Breast epithelium (tissue), 4 donors: ENCODE results near the gene MICAL2. TPM values are rescaled to one million over a fixed set of nuclear protein-coding genes. Genes with fewer than 3 reads are reported as not detected.

Source experiments
- DNase-seq, 2 donors: peaks; one replicate each; pipeline ENCODE4 v3.0.0-alpha.2; 2019; ENCODE audit warnings: low spot score in 2 of 2
- H3K27ac ChIP-seq, 2 donors: fragments of 200-600 bp; sonication (generic) in 1 of 2; one replicate each; pipeline ENCODE4 v1.5.1; 2016 to 2019; ENCODE audit warnings: mild to moderate bottlenecking in 1 of 2
- H3K27me3 ChIP-seq, 2 donors: fragments of 200-600 bp; sonication (generic) in 1 of 2; one replicate each; pipeline versions ENCODE4 v1.5.1 to v1.6.0; 2017 to 2019; ENCODE audit warnings: control low read depth in 1 of 2, mild to moderate bottlenecking in 1 of 2
- H3K36me3 ChIP-seq: fragments of 200-600 bp; one replicate; pipeline ENCODE4 v1.5.1; 2019
- H3K4me1 ChIP-seq, 2 donors: fragments of 200-600 bp; sonication (generic); one replicate each; pipeline ENCODE4 v1.5.1; 2016 to 2019; ENCODE audit warnings: control low read depth in 1 of 2
- H3K4me3 ChIP-seq, 3 donors: fragments of 200-600 bp; sonication (generic); 1 replicate in 2 of 3; 2 replicates in 1 of 3; pipeline ENCODE4 v1.5.1; 2016 to 2019; ENCODE audit warnings: mild to moderate bottlenecking in 3 of 3, moderate library complexity in 2 of 3
- H3K9me3 ChIP-seq, 2 donors: fragments of 200-600 bp; sonication (generic) in 1 of 2; one replicate each; pipeline ENCODE4 v1.5.1; 2016 to 2019; ENCODE audit warnings: control low read depth in 1 of 2
- POLR2A ChIP-seq: fragments of 450-650 bp; IDR thresholded peaks from one replicate; pipeline ENCODE4 v1.6.1; 2016; ENCODE audit warnings: antibody characterized with exemption, mild to moderate bottlenecking, moderate library complexity
- POLR2AphosphoS5 ChIP-seq, 3 donors: sonication (generic); formaldehyde crosslinking; IDR thresholded peaks; one replicate each; pipeline ENCODE4 v1.6.1; 2017; ENCODE audit warnings: antibody characterized with exemption in 3 of 3
- intact Hi-C: fragments of 100-400 bp; cut with DNase I; formaldehyde crosslinking; loops from one replicate; pipeline ENCODE4 v1.15.1; 2023; ENCODE audit warnings: low total_unique reads
- total RNA-seq, 3 donors: library from RNA; depleted of rRNA; stranded (reverse); fragments of >200 nt; gene quantifications; one replicate each; pipeline ENCODE4 v1.1.0, GENCODE V29; 2016
- TF ChIP-seq, protein P1 (sequence below), 3 donors: fragments of 450-650 bp; IDR thresholded peaks; one replicate each; pipeline ENCODE4 v1.5.1; 2016 to 2017; ENCODE audit warnings: antibody characterized with exemption in 3 of 3, mild to moderate bottlenecking in 3 of 3, moderate library complexity in 3 of 3

Gene MICAL2
- total RNA-seq, 3 donors from 2014 or later = 30.9 to 52.4 (median 38.6) TPM

DNA sequence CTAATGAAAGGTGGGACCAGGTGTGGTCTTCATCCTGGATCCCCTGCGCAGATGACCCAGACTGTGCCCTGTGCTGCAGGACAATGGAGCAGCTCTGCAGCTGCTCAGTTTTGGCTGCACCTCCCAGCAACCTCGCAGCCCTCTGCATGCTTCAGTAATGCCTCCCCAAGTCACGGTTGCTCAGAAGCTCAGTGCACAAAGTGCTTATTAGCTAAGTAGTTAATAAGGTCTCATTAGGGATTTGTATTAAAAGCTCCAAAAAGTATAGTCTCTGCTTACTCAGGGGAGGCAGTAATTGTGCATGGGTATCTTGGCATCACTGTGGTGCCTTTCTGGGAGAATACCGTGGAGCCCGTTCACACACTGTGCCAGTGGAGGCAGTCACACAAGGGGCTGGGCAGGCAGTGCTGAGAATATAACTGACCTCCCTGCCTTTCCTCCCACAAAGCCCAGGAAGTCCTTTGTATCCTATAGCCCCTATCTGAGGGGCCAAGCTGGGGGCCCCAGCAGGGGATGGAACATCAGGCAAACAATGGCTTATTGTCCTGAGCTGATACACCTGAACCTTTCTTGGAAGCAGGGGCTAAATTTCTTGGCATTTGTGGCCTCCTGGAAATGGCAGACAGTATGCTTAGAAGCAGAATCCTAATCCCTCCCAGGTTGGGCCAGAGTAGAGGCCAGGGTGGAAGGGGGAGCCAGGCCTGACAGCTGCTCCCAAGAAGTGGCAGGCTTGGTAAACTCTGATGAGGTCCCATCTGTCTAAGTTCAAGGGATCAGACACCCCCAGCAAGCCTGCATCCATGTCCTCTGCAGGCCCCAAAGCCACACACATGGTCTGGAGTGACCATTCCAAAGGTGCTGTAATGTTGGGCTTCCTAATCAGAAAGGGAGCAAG is 141.5 kb downstream of the MICAL2 start:
- no peak overlapping the region for H3K27ac ChIP-seq
- no peak overlapping the region for H3K4me3 ChIP-seq
- TF ChIP-seq POLR2A (no peak), POLR2AphosphoS5 (IDR thresholded peaks at IDR 0.05) (no peak)
- TF ChIP-seq, protein P1, sequence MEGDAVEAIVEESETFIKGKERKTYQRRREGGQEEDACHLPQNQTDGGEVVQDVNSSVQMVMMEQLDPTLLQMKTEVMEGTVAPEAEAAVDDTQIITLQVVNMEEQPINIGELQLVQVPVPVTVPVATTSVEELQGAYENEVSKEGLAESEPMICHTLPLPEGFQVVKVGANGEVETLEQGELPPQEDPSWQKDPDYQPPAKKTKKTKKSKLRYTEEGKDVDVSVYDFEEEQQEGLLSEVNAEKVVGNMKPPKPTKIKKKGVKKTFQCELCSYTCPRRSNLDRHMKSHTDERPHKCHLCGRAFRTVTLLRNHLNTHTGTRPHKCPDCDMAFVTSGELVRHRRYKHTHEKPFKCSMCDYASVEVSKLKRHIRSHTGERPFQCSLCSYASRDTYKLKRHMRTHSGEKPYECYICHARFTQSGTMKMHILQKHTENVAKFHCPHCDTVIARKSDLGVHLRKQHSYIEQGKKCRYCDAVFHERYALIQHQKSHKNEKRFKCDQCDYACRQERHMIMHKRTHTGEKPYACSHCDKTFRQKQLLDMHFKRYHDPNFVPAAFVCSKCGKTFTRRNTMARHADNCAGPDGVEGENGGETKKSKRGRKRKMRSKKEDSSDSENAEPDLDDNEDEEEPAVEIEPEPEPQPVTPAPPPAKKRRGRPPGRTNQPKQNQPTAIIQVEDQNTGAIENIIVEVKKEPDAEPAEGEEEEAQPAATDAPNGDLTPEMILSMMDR (IDR thresholded peaks at IDR 0.05) = no peak
- intact Hi-C loops = no loop called here
- no peaks in the 10 kb centered on the region for H3K9me3 ChIP-seq
- H3K36me3 ChIP-seq = no peaks in the 10 kb centered on the region
- H3K4me1 ChIP-seq = peaks cover 0 to 12% of the 10 kb centered on the region in 2 donors
- DNase-seq = no peak
- H3K27me3 ChIP-seq = no peaks in the 10 kb centered on the region

DNA sequence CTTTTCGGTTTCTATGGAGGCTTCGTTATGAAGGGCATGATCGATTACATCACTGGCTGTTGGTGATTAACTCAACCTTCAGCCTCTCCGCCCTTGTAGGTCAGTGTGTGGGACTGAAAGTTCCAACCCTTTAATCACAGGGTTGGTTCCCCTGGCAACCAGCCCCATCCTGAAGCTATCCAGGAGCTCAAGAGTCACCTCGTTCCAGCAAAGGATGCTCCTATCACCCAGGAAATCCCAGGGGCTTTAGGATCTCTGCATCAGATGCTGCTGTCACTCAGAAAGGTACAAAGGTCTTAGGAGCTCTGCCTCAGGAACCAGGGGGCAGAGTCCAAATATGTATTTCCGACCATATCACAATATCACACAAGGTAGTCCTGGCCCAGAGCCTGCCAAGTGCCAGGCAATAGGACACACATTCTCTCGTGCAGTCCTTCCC is 143.5 kb downstream of the MICAL2 start:
- H3K4me1 ChIP-seq = peaks cover 0 to 4% of the 10 kb centered on the region in 2 donors
- intact Hi-C loops = no loop called here

DNA sequence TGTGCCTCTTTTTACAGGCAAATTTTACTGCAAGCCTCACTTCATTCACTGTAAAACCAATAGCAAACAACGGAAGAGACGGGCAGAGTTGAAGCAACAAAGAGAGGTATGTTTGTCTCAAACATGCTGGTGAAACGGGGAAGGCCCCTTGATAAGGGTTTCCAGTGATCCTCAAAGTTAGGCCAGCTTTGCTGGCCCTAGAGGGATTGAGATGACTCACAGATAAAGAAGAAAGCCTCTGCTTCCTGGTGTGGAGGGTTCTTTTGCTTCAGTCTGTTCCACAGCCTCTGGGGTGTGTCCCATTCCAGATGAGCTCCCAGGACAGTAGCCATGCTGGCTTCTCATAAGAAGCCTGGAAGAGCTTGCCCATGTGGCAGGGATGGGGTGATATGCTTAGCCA is 148.1 kb downstream of the MICAL2 start:
- intact Hi-C loops = no loop called here
- Histone ChIP-seq H3K4me3 (no peak overlapping the region), H3K9me3 (no peaks in the 10 kb centered on the region), H3K27me3 (no peaks in the 10 kb centered on the region), H3K4me1 (no peaks in the 10 kb centered on the region), H3K36me3 (no peaks in the 10 kb centered on the region), H3K27ac (no peak overlapping the region)
- DNase-seq = no peak
- TF ChIP-seq, protein P1 (IDR thresholded peaks at IDR 0.05) = no peak
- TF ChIP-seq POLR2AphosphoS5 (IDR thresholded peaks at IDR 0.05) (no peak), POLR2A (no peak)

More for the DNA sequence above, 143.5 kb downstream of the MICAL2 start:
- Histone ChIP-seq H3K27me3 (no peaks in the 10 kb centered on the region), H3K27ac (no peak overlapping the region), H3K36me3 (no peaks in the 10 kb centered on the region), H3K4me3 (no peak overlapping the region), H3K9me3 (no peaks in the 10 kb centered on the region)
- TF ChIP-seq POLR2AphosphoS5 (IDR thresholded peaks at IDR 0.05) (no peak), POLR2A (no peak)
- TF ChIP-seq, protein P1 (IDR thresholded peaks at IDR 0.05) = no peak
- DNase-seq = no peak

DNA sequence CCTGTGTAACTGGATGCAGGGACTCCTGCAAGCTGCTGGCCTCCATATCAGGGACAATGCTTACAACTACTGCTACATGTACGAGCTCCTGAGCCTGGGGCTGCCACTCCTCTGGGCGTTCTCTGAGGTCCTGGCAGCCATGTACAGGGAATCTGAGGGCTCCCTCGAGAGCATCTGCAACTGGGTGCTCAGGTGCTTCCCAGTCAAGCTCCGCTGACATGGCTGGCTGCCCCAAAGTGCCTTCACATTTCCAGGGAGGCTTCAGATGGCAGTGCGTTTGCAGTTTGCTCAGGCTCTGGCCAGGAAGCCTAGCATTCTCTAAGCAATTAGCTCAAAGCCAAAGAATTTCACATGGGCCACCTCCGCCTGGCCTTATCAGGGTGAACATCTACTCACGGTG is 149.6 kb downstream of the MICAL2 start:
- Histone ChIP-seq H3K9me3 (no peaks in the 10 kb centered on the region), H3K36me3 (no peaks in the 10 kb centered on the region), H3K27ac (no peak overlapping the region), H3K4me3 (no peak overlapping the region), H3K27me3 (no peaks in the 10 kb centered on the region), H3K4me1 (no peaks in the 10 kb centered on the region)
- TF ChIP-seq, protein P1 (IDR thresholded peaks at IDR 0.05) = no peak
- TF ChIP-seq POLR2AphosphoS5 (IDR thresholded peaks at IDR 0.05) (no peak), POLR2A (no peak)
- intact Hi-C loops = no loop called here
- no peak for DNase-seq
